Endodermal cell (in vitro differentiated cells): ENCODE measurements around the gene ZNF469. TPM values are rescaled to one million over a fixed set of nuclear protein-coding genes. Genes with fewer than 3 reads are reported as not detected.

ENCODE experiments used
- DNase-seq: peaks from one replicate; pipeline ENCODE4 v3.0.0-alpha.2; 2017
- H3K27ac ChIP-seq: 2 replicates; pipeline ENCODE4 v1.5.1; 2013; ENCODE audit warnings: mild to moderate bottlenecking, low read depth, low read length, moderate library complexity
- H3K27me3 ChIP-seq: 2 replicates; pipeline ENCODE4 v1.6.1; 2013; ENCODE audit warnings: mild to moderate bottlenecking, low read length, moderate library complexity; ENCODE audit not compliant: insufficient read depth, control insufficient read depth, poor library complexity, severe bottlenecking
- H3K36me3 ChIP-seq: 2 replicates; pipeline ENCODE4 v1.7.0; 2013; ENCODE audit warnings: mild to moderate bottlenecking, low read length, moderate library complexity; ENCODE audit not compliant: control insufficient read depth, insufficient read depth
- H3K4me1 ChIP-seq: one replicate; pipeline ENCODE4 v1.7.0; 2013; ENCODE audit warnings: low read length; ENCODE audit not compliant: control insufficient read depth, insufficient read depth
- H3K4me3 ChIP-seq: 2 replicates; pipeline ENCODE4 v1.5.1; 2013; ENCODE audit warnings: mild to moderate bottlenecking, low read length, moderate library complexity
- H3K9ac ChIP-seq: 2 replicates; pipeline ENCODE4 v1.6.1; 2013; ENCODE audit warnings: mild to moderate bottlenecking, low read length, moderate library complexity; ENCODE audit not compliant: poor library complexity, severe bottlenecking; ENCODE audit errors: extremely low read depth
- H3K9me3 ChIP-seq: 2 replicates; pipeline ENCODE4 v1.6.1; 2013; ENCODE audit warnings: mild to moderate bottlenecking, low read length, moderate library complexity; ENCODE audit not compliant: control insufficient read depth
- H3K27ac Mint-ChIP-seq: 2 replicates; pipeline ENCODE4 v1.8.0; 2020; ENCODE audit warnings: mixed read lengths
- H3K27me3 Mint-ChIP-seq: 2 replicates; pipeline ENCODE4 v1.8.0; 2021; ENCODE audit warnings: mild to moderate bottlenecking, mixed read lengths; ENCODE audit not compliant: insufficient read depth
- H3K36me3 Mint-ChIP-seq: 2 replicates; pipeline ENCODE4 v1.8.0; 2020; ENCODE audit warnings: low read depth, mixed read lengths
- H3K4me1 Mint-ChIP-seq: 2 replicates; pipeline ENCODE4 v1.8.0; 2020; ENCODE audit warnings: mixed read lengths
- H3K4me3 Mint-ChIP-seq: 2 replicates; pipeline ENCODE4 v1.8.0; 2020; ENCODE audit warnings: mild to moderate bottlenecking, moderate library complexity, mixed read lengths
- H3K9me3 Mint-ChIP-seq: 2 replicates; pipeline ENCODE4 v1.8.0; 2020; ENCODE audit warnings: mild to moderate bottlenecking, mixed read lengths
- WGBS, 2 experiments: methylation state at CpG; one replicate each; pipeline versions ENCODE4 v1.1.5 to v1.1.7; 2013; ENCODE audit warnings: missing lambda C conversion rate in 2 of 2, mixed read lengths in 1 of 2; ENCODE audit not compliant: insufficient coverage in 1 of 2, insufficient read length in 1 of 2; 5-methylcytosine and 5-hydroxymethylcytosine counted together
- total RNA-seq, 2 donors: library from RNA; stranded (reverse); fragmentation: NEBNext Ultra II Directional in 1 of 2; extraction: Animal tissue kit (Norgen Biotek cat#: 25700) in 1 of 2; gene quantifications; 2 replicates in 1 of 2; 3 replicates in 1 of 2; pipeline ENCODE4 v1.2.1, GENCODE V29; 2021
- TF ChIP-seq, protein P1 (sequence below): fragments of 200-600 bp; sonication (generic); conservative IDR thresholded peaks from 2 replicates; pipeline ENCODE4 v1.5.0; 2021; ENCODE audit warnings: antibody characterized with exemption, mild to moderate bottlenecking

ZNF469 gene
- total RNA-seq, 2 donors from 2014 or later = 0.68 to 4.7 TPM

DNA sequence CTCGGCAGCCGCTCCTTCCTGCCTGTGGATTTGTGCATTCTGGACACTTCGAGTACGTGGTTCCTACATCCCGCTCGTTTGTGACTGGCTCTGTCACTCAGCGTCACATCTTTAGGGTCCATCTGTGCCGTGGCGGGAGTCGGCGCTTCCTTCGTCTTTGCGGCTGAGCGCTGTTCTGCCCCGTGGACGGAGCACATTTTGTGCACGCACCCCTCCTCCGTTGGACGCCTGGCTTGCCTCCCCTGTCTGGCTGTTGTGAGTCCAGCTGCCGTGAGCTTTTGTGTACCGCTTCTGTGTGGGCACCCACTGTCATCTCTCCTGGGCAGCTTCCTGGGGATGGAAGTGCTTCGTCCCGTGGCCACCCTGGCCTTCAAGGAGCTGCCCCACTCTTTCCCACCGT, 6.4 kb downstream of the ZNF469 start:
- peaks cover 28% of the 10 kb centered on the region for H3K27me3 ChIP-seq
- WGBS, 2 experiments = 89 to 95% methylated on average over 23 to 24 of the region's 24 CpGs
- H3K4me3 ChIP-seq = no peak overlapping the region
- no peak overlapping the region for H3K27ac ChIP-seq
- DNase-seq = no peak
- H3K36me3 Mint-ChIP-seq = no peaks in the 10 kb centered on the region
- H3K9me3 Mint-ChIP-seq = no peaks in the 10 kb centered on the region
- H3K27me3 Mint-ChIP-seq = peaks cover 27% of the 10 kb centered on the region
- no peak overlapping the region for H3K4me3 Mint-ChIP-seq
- H3K36me3 ChIP-seq = no peaks in the 10 kb centered on the region
- H3K4me1 Mint-ChIP-seq = no peaks in the 10 kb centered on the region
- H3K27ac Mint-ChIP-seq = no peak overlapping the region
- no peak overlapping the region for H3K9ac ChIP-seq
- no peaks in the 10 kb centered on the region for H3K9me3 ChIP-seq
- TF ChIP-seq, protein P1, sequence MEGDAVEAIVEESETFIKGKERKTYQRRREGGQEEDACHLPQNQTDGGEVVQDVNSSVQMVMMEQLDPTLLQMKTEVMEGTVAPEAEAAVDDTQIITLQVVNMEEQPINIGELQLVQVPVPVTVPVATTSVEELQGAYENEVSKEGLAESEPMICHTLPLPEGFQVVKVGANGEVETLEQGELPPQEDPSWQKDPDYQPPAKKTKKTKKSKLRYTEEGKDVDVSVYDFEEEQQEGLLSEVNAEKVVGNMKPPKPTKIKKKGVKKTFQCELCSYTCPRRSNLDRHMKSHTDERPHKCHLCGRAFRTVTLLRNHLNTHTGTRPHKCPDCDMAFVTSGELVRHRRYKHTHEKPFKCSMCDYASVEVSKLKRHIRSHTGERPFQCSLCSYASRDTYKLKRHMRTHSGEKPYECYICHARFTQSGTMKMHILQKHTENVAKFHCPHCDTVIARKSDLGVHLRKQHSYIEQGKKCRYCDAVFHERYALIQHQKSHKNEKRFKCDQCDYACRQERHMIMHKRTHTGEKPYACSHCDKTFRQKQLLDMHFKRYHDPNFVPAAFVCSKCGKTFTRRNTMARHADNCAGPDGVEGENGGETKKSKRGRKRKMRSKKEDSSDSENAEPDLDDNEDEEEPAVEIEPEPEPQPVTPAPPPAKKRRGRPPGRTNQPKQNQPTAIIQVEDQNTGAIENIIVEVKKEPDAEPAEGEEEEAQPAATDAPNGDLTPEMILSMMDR = no peak
- H3K4me1 ChIP-seq = no peaks in the 10 kb centered on the region

- H3K36me3 Mint-ChIP-seq = no peaks in the 10 kb centered on the region
These were observed 6.9 kb downstream of the ZNF469 start for GRCh38 chr16:88389621-88390160.

DNA sequence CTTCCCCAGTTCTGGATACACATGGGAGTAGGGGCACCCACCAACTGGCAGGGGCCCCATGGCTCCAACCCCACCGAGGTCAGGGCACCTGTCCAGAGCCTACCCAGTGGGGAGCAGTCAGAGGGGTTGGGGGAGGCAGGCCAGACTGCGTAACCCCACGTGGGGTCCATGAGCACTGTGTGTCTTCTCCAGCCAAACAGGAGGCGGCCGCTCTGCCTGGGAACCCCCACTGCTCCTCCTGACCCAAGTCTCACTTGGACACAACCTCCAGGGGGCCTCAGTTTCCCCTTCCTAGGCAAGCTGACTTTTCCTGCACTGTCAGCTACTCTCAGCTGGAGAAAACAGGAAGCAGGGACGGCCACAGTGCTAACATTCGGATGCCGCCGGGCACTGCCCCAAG, 7.5 kb downstream of the ZNF469 start:
- H3K27ac ChIP-seq = no peak overlapping the region
- no peaks in the 10 kb centered on the region for H3K4me1 Mint-ChIP-seq
- H3K27ac Mint-ChIP-seq = no peak overlapping the region
- no peaks in the 10 kb centered on the region for H3K9me3 Mint-ChIP-seq
- no peak overlapping the region for H3K4me3 Mint-ChIP-seq
- peaks cover 16% of the 10 kb centered on the region for H3K27me3 Mint-ChIP-seq
- no peak overlapping the region for H3K4me3 ChIP-seq
- 90 to 95% methylated on average over 7 to 9 of the region's 9 CpGs for WGBS, 2 experiments
- no peaks in the 10 kb centered on the region for H3K4me1 ChIP-seq
- TF ChIP-seq, protein P1 = no peak
- H3K36me3 Mint-ChIP-seq = no peaks in the 10 kb centered on the region
- H3K27me3 ChIP-seq = peaks cover 17% of the 10 kb centered on the region
- no peak for DNase-seq
- H3K9me3 ChIP-seq = no peaks in the 10 kb centered on the region
- no peak overlapping the region for H3K9ac ChIP-seq
- no peaks in the 10 kb centered on the region for H3K36me3 ChIP-seq

More at GRCh38 chr16:88389621-88390160, 6.9 kb downstream of the ZNF469 start:
- no peak overlapping the region for H3K27ac ChIP-seq
- no peak overlapping the region for H3K4me3 ChIP-seq
- no peaks in the 10 kb centered on the region for H3K4me1 ChIP-seq
- H3K4me1 Mint-ChIP-seq = no peaks in the 10 kb centered on the region
- H3K27me3 Mint-ChIP-seq = peaks cover 22% of the 10 kb centered on the region
- peaks cover 23% of the 10 kb centered on the region for H3K27me3 ChIP-seq
- no peaks in the 10 kb centered on the region for H3K9me3 ChIP-seq
- H3K9ac ChIP-seq = no peak overlapping the region
- H3K9me3 Mint-ChIP-seq = no peaks in the 10 kb centered on the region
- H3K27ac Mint-ChIP-seq = no peak overlapping the region
- H3K4me3 Mint-ChIP-seq = no peak overlapping the region
- 80 to 85% methylated on average over 17 to 20 of the region's 20 CpGs for WGBS, 2 experiments
- no peaks in the 10 kb centered on the region for H3K36me3 ChIP-seq
- no peak for DNase-seq
- TF ChIP-seq, protein P1 = peak; percentile 14
